ENCODE results near the gene NLRP9.
"Not testable (repeated sequence)": the region's sequence is repeated elsewhere in the genome, so short reads cannot be mapped to it uniquely, and the experiment has no call there.

NLRP9 gene

GRCh38 chr19:55756808-55757207 is 18.6 kb upstream of the NLRP9 start:
- not testable (repeated sequence) for H2AFZ ChIP-seq (ENCODE audit: insufficient read depth, low read length, poor library complexity); H3K27ac ChIP-seq (ENCODE audit: low read depth, low read length); H3K18ac ChIP-seq (ENCODE audit: low read length); H3K9ac ChIP-seq (ENCODE audit: low read length); H3K79me1 ChIP-seq (ENCODE audit: low read length); H2BK120ac ChIP-seq (ENCODE audit: insufficient read depth, low read length, poor library complexity); H4K12ac ChIP-seq (ENCODE audit: low read depth, low read length); H2BK5ac ChIP-seq (ENCODE audit: low read depth, low read length, poor library complexity); H3K4me1 ChIP-seq (ENCODE audit: control insufficient read depth in 1 of 2, insufficient read depth in 2 of 2, low read length in 2 of 2); H4K91ac ChIP-seq (ENCODE audit: low read depth, low read length); H3K4ac ChIP-seq (ENCODE audit: low read depth, low read length); H4K8ac ChIP-seq (ENCODE audit: low read depth, low read length); H3K79me2 ChIP-seq (ENCODE audit: control insufficient read depth, insufficient read depth, low read length, poor library complexity); H3K23ac ChIP-seq (ENCODE audit: low read length); DNase-seq; H2BK12ac ChIP-seq (ENCODE audit: low read length); H3K36me3 ChIP-seq (ENCODE audit: control insufficient read depth in 1 of 2, insufficient read depth in 2 of 2, low read length in 2 of 2); H3K14ac ChIP-seq (ENCODE audit: low read length); H3K4me3 ChIP-seq (ENCODE audit: low read depth, low read length); H2AK5ac ChIP-seq (ENCODE audit: low read length); H3K27me3 ChIP-seq (ENCODE audit: insufficient read depth, low read length); H3K4me2 ChIP-seq (ENCODE audit: low read length)
- no CpG with 5 or more reads among the region's 4 CpGs for WGBS (ENCODE audit: extremely low coverage, insufficient coverage, insufficient read length)
- peaks cover 16% of the 10 kb centered on the region for H3K9me3 ChIP-seq (ENCODE audit: insufficient read depth, low read depth, low read length)

GRCh38 chr19:55753401-55753800 is 15.2 kb upstream of the NLRP9 start:
- no peak overlapping the region for H4K8ac ChIP-seq (ENCODE audit: low read depth, low read length)
- no peak overlapping the region for H3K9ac ChIP-seq (ENCODE audit: low read length)
- H2BK5ac ChIP-seq (ENCODE audit: low read depth, low read length, poor library complexity) = no peak overlapping the region
- no peak overlapping the region for H3K27ac ChIP-seq (ENCODE audit: low read depth, low read length)
- no peak overlapping the region for H3K14ac ChIP-seq (ENCODE audit: low read length)
- no peaks in the 10 kb centered on the region for H3K79me2 ChIP-seq (ENCODE audit: control insufficient read depth, insufficient read depth, low read length, poor library complexity)
- H3K9me3 ChIP-seq (ENCODE audit: insufficient read depth, low read depth, low read length) = peaks cover 16% of the 10 kb centered on the region
- H4K91ac ChIP-seq (ENCODE audit: low read depth, low read length) = no peak overlapping the region
- H3K36me3 ChIP-seq (ENCODE audit: control insufficient read depth in 1 of 2, insufficient read depth in 2 of 2, low read length in 2 of 2) = no peaks in the 10 kb centered on the region
- H3K4me3 ChIP-seq (ENCODE audit: low read depth, low read length) = no peak overlapping the region
- H2AFZ ChIP-seq (ENCODE audit: insufficient read depth, low read length, poor library complexity) = no peak overlapping the region
- no peaks in the 10 kb centered on the region for H3K4me1 ChIP-seq (ENCODE audit: control insufficient read depth in 1 of 2, insufficient read depth in 2 of 2, low read length in 2 of 2)
- H3K79me1 ChIP-seq (ENCODE audit: low read length) = no peaks in the 10 kb centered on the region
- H2BK12ac ChIP-seq (ENCODE audit: low read length) = no peak overlapping the region
- DNase-seq = no peak
- H4K12ac ChIP-seq (ENCODE audit: low read depth, low read length) = no peak overlapping the region
- H3K4ac ChIP-seq (ENCODE audit: low read depth, low read length) = no peak overlapping the region
- no peak overlapping the region for H2BK120ac ChIP-seq (ENCODE audit: insufficient read depth, low read length, poor library complexity)
- no peaks in the 10 kb centered on the region for H3K27me3 ChIP-seq (ENCODE audit: insufficient read depth, low read length)
- H2AK5ac ChIP-seq (ENCODE audit: low read length) = no peak overlapping the region
- no peak overlapping the region for H3K23ac ChIP-seq (ENCODE audit: low read length)
- H3K18ac ChIP-seq (ENCODE audit: low read length) = no peak overlapping the region
- WGBS (ENCODE audit: extremely low coverage, insufficient coverage, insufficient read length) = no CpG with 5 or more reads among the region's 3 CpGs
- H3K4me2 ChIP-seq (ENCODE audit: low read length) = no peak overlapping the region

DNA sequence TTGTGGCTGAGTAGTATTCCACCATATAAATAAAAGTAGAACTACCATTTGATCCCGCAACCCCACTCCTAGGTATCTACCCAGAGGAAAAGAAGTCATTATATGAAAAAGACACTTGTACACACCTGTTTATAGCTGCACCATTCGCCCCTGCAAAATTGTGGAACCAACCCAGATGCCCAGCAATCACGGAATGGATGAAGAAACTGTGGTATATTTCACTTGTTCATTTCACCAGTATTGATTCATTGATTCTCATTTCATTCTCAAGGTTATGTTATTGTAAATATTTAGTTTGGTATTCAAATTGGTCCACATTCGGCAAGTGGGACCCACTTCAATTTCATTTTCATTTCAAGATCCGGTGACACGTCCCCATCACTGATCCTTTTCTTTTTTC is 12.5 kb upstream of the NLRP9 start:
- Histone ChIP-seq H3K27me3 (ENCODE audit: insufficient read depth, low read length) (no peaks in the 10 kb centered on the region), H2AFZ (ENCODE audit: insufficient read depth, low read length, poor library complexity) (no peak overlapping the region), H3K79me1 (ENCODE audit: low read length) (no peaks in the 10 kb centered on the region), H4K12ac (ENCODE audit: low read depth, low read length) (no peak overlapping the region), H2AK5ac (ENCODE audit: low read length) (no peak overlapping the region), H3K14ac (ENCODE audit: low read length) (no peak overlapping the region), H2BK120ac (ENCODE audit: insufficient read depth, low read length, poor library complexity) (no peak overlapping the region), H3K4me2 (ENCODE audit: low read length) (no peak overlapping the region), H4K8ac (ENCODE audit: low read depth, low read length) (no peak overlapping the region), H2BK12ac (ENCODE audit: low read length) (no peak overlapping the region), H3K4me3 (ENCODE audit: low read depth, low read length) (no peak overlapping the region), H3K79me2 (ENCODE audit: control insufficient read depth, insufficient read depth, low read length, poor library complexity) (no peaks in the 10 kb centered on the region), H3K9me3 (ENCODE audit: insufficient read depth, low read depth, low read length) (peaks cover 12% of the 10 kb centered on the region), H4K91ac (ENCODE audit: low read depth, low read length) (no peak overlapping the region), H3K4me1 (ENCODE audit: control insufficient read depth in 1 of 2, insufficient read depth in 2 of 2, low read length in 2 of 2) (no peaks in the 10 kb centered on the region), H2BK5ac (ENCODE audit: low read depth, low read length, poor library complexity) (no peak overlapping the region), H3K36me3 (ENCODE audit: control insufficient read depth in 1 of 2, insufficient read depth in 2 of 2, low read length in 2 of 2) (no peaks in the 10 kb centered on the region), H3K4ac (ENCODE audit: low read depth, low read length) (no peak overlapping the region), H3K9ac (ENCODE audit: low read length) (no peak overlapping the region), H3K23ac (ENCODE audit: low read length) (no peak overlapping the region), H3K27ac (ENCODE audit: low read depth, low read length) (no peak overlapping the region), H3K18ac (ENCODE audit: low read length) (no peak overlapping the region)
- no peak for DNase-seq
- WGBS (ENCODE audit: extremely low coverage, insufficient coverage, insufficient read length) = no CpG with 5 or more reads among the region's 6 CpGs

- H4K12ac ChIP-seq (ENCODE audit: low read depth, low read length); H3K79me1 ChIP-seq (ENCODE audit: low read length); H2AFZ ChIP-seq (ENCODE audit: insufficient read depth, low read length, poor library complexity); H3K4me2 ChIP-seq (ENCODE audit: low read length); H3K4me1 ChIP-seq (ENCODE audit: control insufficient read depth in 1 of 2, insufficient read depth in 2 of 2, low read length in 2 of 2); H2BK120ac ChIP-seq (ENCODE audit: insufficient read depth, low read length, poor library complexity); H3K79me2 ChIP-seq (ENCODE audit: control insufficient read depth, insufficient read depth, low read length, poor library complexity); DNase-seq; H3K4me3 ChIP-seq (ENCODE audit: low read depth, low read length); H3K27ac ChIP-seq (ENCODE audit: low read depth, low read length); H4K8ac ChIP-seq (ENCODE audit: low read depth, low read length); H3K36me3 ChIP-seq (ENCODE audit: control insufficient read depth in 1 of 2, insufficient read depth in 2 of 2, low read length in 2 of 2); H2BK12ac ChIP-seq (ENCODE audit: low read length); H3K23ac ChIP-seq (ENCODE audit: low read length); H4K91ac ChIP-seq (ENCODE audit: low read depth, low read length); H3K9ac ChIP-seq (ENCODE audit: low read length); H3K14ac ChIP-seq (ENCODE audit: low read length); H3K4ac ChIP-seq (ENCODE audit: low read depth, low read length); H3K18ac ChIP-seq (ENCODE audit: low read length); H3K27me3 ChIP-seq (ENCODE audit: insufficient read depth, low read length); H2AK5ac ChIP-seq (ENCODE audit: low read length); H2BK5ac ChIP-seq (ENCODE audit: low read depth, low read length, poor library complexity): not testable (repeated sequence)
- no CpG with 5 or more reads among the region's 2 CpGs for WGBS (ENCODE audit: extremely low coverage, insufficient coverage, insufficient read length)
- peaks cover 21% of the 10 kb centered on the region for H3K9me3 ChIP-seq (ENCODE audit: insufficient read depth, low read depth, low read length)
Observed at GRCh38 chr19:55730378-55730777, 7.8 kb downstream of the NLRP9 start.

Measured in trophoblast cell (in vitro differentiated cells and primary cell).